K562 (cell line): ENCODE measurements around the gene UBR1. TPM values are rescaled to one million over a fixed set of nuclear protein-coding genes. Genes with fewer than 3 reads are reported as not detected.

ENCODE experiments used
- BCL6 ChIP-seq: fragments of 250-450 bp; sonication (Bioruptor Pico); IDR thresholded peaks from 2 replicates; pipeline ENCODE4 v1.4.0; 2020
- FOSL1 ChIP-seq: fragments of 200-800 bp; sonication (Bioruptor generic); conservative IDR thresholded peaks from 2 replicates; pipeline ENCODE4 v1.6.1; 2016; ENCODE audit warnings: missing genetic modification characterization, missing compliant biosample characterization
- FOXA1 ChIP-seq: fragments of 450-650 bp; IDR thresholded peaks from 2 replicates; pipeline ENCODE4 v1.6.1; 2016; ENCODE audit warnings: mild to moderate bottlenecking, borderline replicate concordance
- JUNB ChIP-seq: fragments of 450-650 bp; formaldehyde crosslinking; conservative IDR thresholded peaks from 2 replicates; pipeline ENCODE4 v1.4.0; 2020; ENCODE audit warnings: mild to moderate bottlenecking
- MED1 ChIP-seq: sonication (generic); formaldehyde crosslinking; IDR thresholded peaks from 2 replicates; pipeline ENCODE4 v1.8.1; 2023; ENCODE audit warnings: missing genetic modification reagents, borderline replicate concordance
- NR4A1 ChIP-seq, 2 experiments: fragments of 250-450 bp in 1 of 2; fragments of 450-650 bp in 1 of 2; sonication (Bioruptor Pico) in 1 of 2; IDR thresholded peaks; 2 replicates each; pipeline versions ENCODE4 v1.4.0 to v1.6.1; 2016 to 2020; ENCODE audit warnings: mild to moderate bottlenecking in 2 of 2, missing compliant biosample characterization in 1 of 2, missing genetic modification characterization in 1 of 2, moderate library complexity in 1 of 2
- SNIP1 ChIP-seq: fragments of 450-650 bp; IDR thresholded peaks from 2 replicates; pipeline ENCODE4 v1.7.1; 2017; ENCODE audit warnings: low read depth, mild to moderate bottlenecking
- TOE1 ChIP-seq, 2 experiments: fragments of 450-650 bp in 1 of 2; sonication (generic) in 1 of 2; formaldehyde crosslinking in 1 of 2; IDR thresholded peaks; 2 replicates each; pipeline versions ENCODE4 v1.7.1 to v1.8.0; 2016 to 2022; ENCODE audit warnings: borderline replicate concordance in 2 of 2, mild to moderate bottlenecking in 2 of 2, antibody characterized with exemption in 1 of 2, inconsistent platforms in 1 of 2, low read depth in 1 of 2, missing genetic modification reagents in 1 of 2, moderate library complexity in 1 of 2
- ZNF41 ChIP-seq: fragments of 250-450 bp; sonication (Bioruptor Pico); conservative IDR thresholded peaks from 2 replicates; pipeline ENCODE4 v1.4.0; 2020; ENCODE audit warnings: mild to moderate bottlenecking
- polyA plus RNA-seq, 8 experiments: library from polyadenylated mRNA; depleted of rRNA in 4 of 8; stranded (reverse) in 5 of 8; unstranded in 3 of 8; fragments of >200 nt; fragmentation: Nextera tagmentation in 2 of 8; fragmentation: Illumina TruSeq in 1 of 8; extraction: Ambion mirVana in 2 of 8; extraction: Trizol in 1 of 8; gene quantifications; 2 replicates each; pipeline versions ENCODE4 v1.2.1 to v1.2.3, GENCODE V29; 2011 to 2014; ENCODE audit warnings: inconsistent platforms in 1 of 8, missing spikeins in 1 of 8
- total RNA-seq, 7 experiments: library from RNA; depleted of rRNA in 6 of 7; stranded (reverse); fragments of >200 nt in 6 of 7; fragmentation: Illumina TruSeq in 2 of 7; extraction: Trizol in 2 of 7; gene quantifications; 2 replicates each; pipeline versions ENCODE4 v1.2.1 to v1.2.3, GENCODE V29; 2011 to 2021; ENCODE audit warnings: low replicate concordance in 1 of 7
- TF ChIP-seq, protein P1 (sequence below): fragments of 450-650 bp; formaldehyde crosslinking; IDR thresholded peaks from 2 replicates; pipeline ENCODE4 v1.4.0; 2020; ENCODE audit warnings: mild to moderate bottlenecking, moderate library complexity
- TF ChIP-seq, protein P2 (sequence below): fragments of 450-650 bp; IDR thresholded peaks from 2 replicates; pipeline ENCODE4 v1.6.1; 2016; ENCODE audit warnings: missing biosample characterization, missing genetic modification characterization

The UBR1 gene
- total and polyA plus RNA-seq, 9 of the 15 experiments (the other 6 are each of a cell fraction or from before 2014, with no cell fraction given) = 5.8 to 30.7 (median 15.3) TPM

DNA sequence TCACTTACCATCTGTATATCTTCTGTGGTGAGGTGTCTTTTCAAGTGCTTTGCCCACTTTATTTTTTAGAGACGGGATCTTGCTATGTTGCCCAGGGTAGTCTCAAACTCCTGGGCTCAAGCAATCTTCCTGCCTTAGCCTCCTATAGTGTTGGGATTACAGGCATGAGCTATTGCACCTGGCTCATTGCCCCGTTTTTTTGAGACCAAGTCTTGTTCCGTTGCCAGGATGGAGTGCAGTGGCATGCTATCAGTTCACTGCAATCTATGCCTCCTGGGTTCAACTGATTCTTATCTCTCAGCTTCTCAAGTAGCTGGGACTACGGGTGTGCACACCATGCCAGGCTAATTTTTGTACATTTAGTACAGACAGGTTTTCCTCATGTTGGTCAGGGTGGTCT is 132.7 kb downstream of the UBR1 start (continued):
- TF ChIP-seq, protein P1, sequence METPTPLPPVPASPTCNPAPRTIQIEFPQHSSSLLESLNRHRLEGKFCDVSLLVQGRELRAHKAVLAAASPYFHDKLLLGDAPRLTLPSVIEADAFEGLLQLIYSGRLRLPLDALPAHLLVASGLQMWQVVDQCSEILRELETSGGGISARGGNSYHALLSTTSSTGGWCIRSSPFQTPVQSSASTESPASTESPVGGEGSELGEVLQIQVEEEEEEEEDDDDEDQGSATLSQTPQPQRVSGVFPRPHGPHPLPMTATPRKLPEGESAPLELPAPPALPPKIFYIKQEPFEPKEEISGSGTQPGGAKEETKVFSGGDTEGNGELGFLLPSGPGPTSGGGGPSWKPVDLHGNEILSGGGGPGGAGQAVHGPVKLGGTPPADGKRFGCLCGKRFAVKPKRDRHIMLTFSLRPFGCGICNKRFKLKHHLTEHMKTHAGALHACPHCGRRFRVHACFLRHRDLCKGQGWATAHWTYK (CRISPR knock-in tag) = no peak
- TF ChIP-seq FOXA1 = no peak
- TF ChIP-seq ZNF41 (CRISPR knock-in tag) = no peak
- TF ChIP-seq BCL6 (CRISPR knock-in tag) = no peak
- TF ChIP-seq NR4A1 (CRISPR knock-in tag; IDR thresholded peaks at IDR 0.05) = no peak
- no peak for TF ChIP-seq NR4A1 (tag; IDR thresholded peaks at IDR 0.05)
- TF ChIP-seq JUNB (CRISPR knock-in tag) = no peak
- TF ChIP-seq FOSL1 (tag) = no peak
- no peak for TF ChIP-seq MED1 (CRISPR knock-in tag)
- TF ChIP-seq, protein P2, sequence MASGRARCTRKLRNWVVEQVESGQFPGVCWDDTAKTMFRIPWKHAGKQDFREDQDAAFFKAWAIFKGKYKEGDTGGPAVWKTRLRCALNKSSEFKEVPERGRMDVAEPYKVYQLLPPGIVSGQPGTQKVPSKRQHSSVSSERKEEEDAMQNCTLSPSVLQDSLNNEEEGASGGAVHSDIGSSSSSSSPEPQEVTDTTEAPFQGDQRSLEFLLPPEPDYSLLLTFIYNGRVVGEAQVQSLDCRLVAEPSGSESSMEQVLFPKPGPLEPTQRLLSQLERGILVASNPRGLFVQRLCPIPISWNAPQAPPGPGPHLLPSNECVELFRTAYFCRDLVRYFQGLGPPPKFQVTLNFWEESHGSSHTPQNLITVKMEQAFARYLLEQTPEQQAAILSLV = no peak
- TF ChIP-seq TOE1 (IDR thresholded peaks at IDR 0.05; ENCODE audit: borderline replicate concordance) = no peak
- no peak for TF ChIP-seq TOE1 (CRISPR knock-in tag; IDR thresholded peaks at IDR 0.05; ENCODE audit: borderline replicate concordance, low read depth)
- TF ChIP-seq SNIP1 = no peak
